ENCODE results near the gene LDLRAD3.

DNA sequence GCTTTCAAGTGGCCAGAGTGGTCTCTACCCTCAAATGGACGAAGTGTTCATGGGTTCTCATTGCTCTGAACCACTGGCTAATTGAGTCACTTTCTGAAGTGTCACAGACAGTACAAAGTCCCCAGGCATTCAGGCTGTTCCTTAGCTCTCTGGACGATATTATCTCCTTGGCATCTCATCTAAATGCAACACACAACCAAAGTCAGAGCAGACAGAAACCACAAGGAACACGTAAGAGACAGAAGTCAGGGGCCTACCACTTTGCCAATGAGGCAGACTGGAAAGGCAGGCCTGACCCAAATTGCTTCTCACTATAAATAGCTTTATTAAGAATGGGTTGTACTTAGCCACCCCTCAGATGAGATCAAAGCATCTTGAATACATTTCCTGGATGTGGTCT, 29.0 kb upstream of the LDLRAD3 start:
- TF ChIP-seq CTCF (IDR thresholded peaks at IDR 0.05): no peak
- TF ChIP-seq ZFX (IDR thresholded peaks at IDR 0.05; ENCODE audit: borderline replicate concordance): no peak

Measured in 22Rv1 (cell line).